Esophagus muscularis mucosa (tissue), 4 donors: ENCODE data around the gene UBE2F. TPM values are rescaled to one million over a fixed set of nuclear protein-coding genes. Genes with fewer than 3 reads are reported as not detected.

Experiments used
- DNase-seq: peaks from one replicate; pipeline ENCODE4 v3.0.0-alpha.2; 2017; ENCODE audit errors: extremely low spot score
- H3K27ac ChIP-seq, 4 donors: fragments of 200-600 bp; sonication (generic); replicated peaks in 1 of 4; 1 replicate in 3 of 4; 2 replicates in 1 of 4; pipeline ENCODE4 v1.5.1; 2016 to 2019; ENCODE audit warnings: mild to moderate bottlenecking in 1 of 4
- H3K27me3 ChIP-seq, 4 donors: fragments of 200-600 bp; sonication (generic); one replicate each; pipeline versions ENCODE4 v1.5.1 to v1.6.0; 2016 to 2019
- H3K36me3 ChIP-seq, 4 donors: fragments of 200-600 bp; sonication (generic); one replicate each; pipeline ENCODE4 v1.5.1; 2016 to 2019
- H3K4me1 ChIP-seq, 4 donors: fragments of 200-600 bp; sonication (generic); one replicate each; pipeline ENCODE4 v1.5.1; 2016 to 2019
- H3K4me3 ChIP-seq, 4 donors: fragments of 200-600 bp; sonication (generic); 1 replicate in 2 of 4; 2 replicates in 2 of 4; pipeline ENCODE4 v1.5.1; 2016 to 2019; ENCODE audit warnings: mild to moderate bottlenecking in 4 of 4, moderate library complexity in 1 of 4
- H3K9me3 ChIP-seq, 4 donors: fragments of 200-600 bp; sonication (generic); 1 replicate in 3 of 4; 2 replicates in 1 of 4; pipeline ENCODE4 v1.5.1; 2016 to 2019
- CTCF ChIP-seq, 3 experiments: fragments of 200-600 bp in 2 of 3; fragments of 450-650 bp in 1 of 3; sonication (generic) in 2 of 3; IDR thresholded peaks; one replicate each; pipeline ENCODE4 v1.5.1; 2017 to 2019; ENCODE audit warnings: antibody characterized with exemption in 3 of 3, mild to moderate bottlenecking in 2 of 3, moderate library complexity in 1 of 3
- EP300 ChIP-seq: sonication (generic); formaldehyde crosslinking; IDR thresholded peaks from one replicate; pipeline ENCODE4 v1.6.1; 2017; ENCODE audit warnings: antibody characterized with exemption
- POLR2A ChIP-seq: fragments of 450-650 bp; IDR thresholded peaks from one replicate; pipeline ENCODE4 v1.6.1; 2017; ENCODE audit warnings: antibody characterized with exemption, moderate library complexity, mild to moderate bottlenecking, low read depth
- POLR2AphosphoS5 ChIP-seq, 2 donors: sonication (generic); formaldehyde crosslinking; IDR thresholded peaks; one replicate each; pipeline ENCODE4 v1.6.1; 2017; ENCODE audit warnings: antibody characterized with exemption in 2 of 2
- WGBS: methylation state at CpG from one replicate; pipeline ENCODE4 v1.1.5; 2018; 5-methylcytosine and 5-hydroxymethylcytosine counted together
- intact Hi-C: fragments of 100-400 bp; cut with DNase I; formaldehyde crosslinking; loops from one replicate; pipeline ENCODE4 v1.15.1; 2023
- total RNA-seq, 4 donors: library from RNA; depleted of rRNA; stranded (reverse); fragments of >200 nt; gene quantifications; one replicate each; pipeline versions ENCODE4 v1.1.0 to v1.2.1, GENCODE V29; 2016

The UBE2F gene
- total RNA-seq, 4 donors from 2014 or later = 59.0 to 111 (median 78.5) TPM

GRCh38 chr2:238006510-238006909 is 39.7 kb downstream of the UBE2F start:
- intact Hi-C loops = no loop called here
- H3K27ac ChIP-seq = no peak overlapping the region

GRCh38 chr2:238007924-238008323 is 41.1 kb downstream of the UBE2F start:
- Histone ChIP-seq H3K9me3 (no peaks in the 10 kb centered on the region), H3K27ac (no peak overlapping the region), H3K36me3 (peaks cover 0 to 11% (median 5%) of the 10 kb centered on the region in 4 donors), H3K27me3 (no peaks in the 10 kb centered on the region), H3K4me3 (no peak overlapping the region), H3K4me1 (peaks cover 0 to 6% (median 0%) of the 10 kb centered on the region in 4 donors)
- DNase-seq = no peak
- TF ChIP-seq CTCF (IDR thresholded peaks at IDR 0.05) = no peak
- no peak for TF ChIP-seq EP300
- no peak for TF ChIP-seq POLR2AphosphoS5 (IDR thresholded peaks at IDR 0.05)
- TF ChIP-seq POLR2A = no peak
- intact Hi-C loops = no loop called here
- 98% methylated on average over 6 of the region's 6 CpGs for WGBS

More at GRCh38 chr2:238006510-238006909, 39.7 kb downstream of the UBE2F start:
- H3K4me3 ChIP-seq = no peak overlapping the region
- peaks cover 0 to 6% (median 0%) of the 10 kb centered on the region in 4 donors for H3K4me1 ChIP-seq
- TF ChIP-seq POLR2A = no peak
- TF ChIP-seq EP300 = no peak
- no peak for TF ChIP-seq POLR2AphosphoS5 (IDR thresholded peaks at IDR 0.05)
- TF ChIP-seq CTCF (IDR thresholded peaks at IDR 0.05) = no peak
- H3K27me3 ChIP-seq = no peaks in the 10 kb centered on the region
- DNase-seq = no peak
- H3K9me3 ChIP-seq = no peaks in the 10 kb centered on the region
- H3K36me3 ChIP-seq = peaks cover 0 to 11% (median 5%) of the 10 kb centered on the region in 4 donors

DNA sequence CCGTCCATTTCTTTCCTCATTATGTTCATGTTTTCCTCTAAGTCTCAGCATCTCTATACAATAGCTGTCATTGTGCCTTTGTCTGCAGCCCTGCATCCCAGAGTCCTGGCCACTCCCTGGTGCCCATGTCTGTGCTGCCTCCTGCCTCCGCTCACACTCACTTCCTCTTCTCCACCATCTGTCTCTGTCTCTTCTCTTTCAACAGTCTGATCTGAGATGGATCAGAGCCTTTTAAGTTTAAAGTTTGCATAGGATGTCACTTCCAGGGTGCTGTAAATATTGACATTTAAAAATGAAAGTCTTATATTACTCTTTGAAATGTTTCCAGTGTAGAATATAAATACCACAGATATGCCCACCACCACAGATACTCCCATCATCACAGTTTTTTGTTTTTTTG is 42.7 kb downstream of the UBE2F start:
- no peaks in the 10 kb centered on the region for H3K9me3 ChIP-seq
- H3K36me3 ChIP-seq = no peaks in the 10 kb centered on the region
- TF ChIP-seq CTCF (IDR thresholded peaks at IDR 0.05) = no peak
- no peak for TF ChIP-seq POLR2A
- TF ChIP-seq POLR2AphosphoS5 (IDR thresholded peaks at IDR 0.05) = no peak
- no peak for TF ChIP-seq EP300
- H3K4me3 ChIP-seq = no peak overlapping the region
- 88% methylated on average over 2 of the region's 2 CpGs for WGBS
- peak; percentile 70 for DNase-seq
- intact Hi-C loops = no loop called here
- no peaks in the 10 kb centered on the region for H3K27me3 ChIP-seq
- H3K27ac ChIP-seq = no peak overlapping the region
- H3K4me1 ChIP-seq = peaks cover 0 to 6% (median 0%) of the 10 kb centered on the region in 4 donors

- Histone ChIP-seq H3K4me1 (peaks cover 0 to 6% (median 0%) of the 10 kb centered on the region in 4 donors), H3K36me3 (no peaks in the 10 kb centered on the region), H3K27ac (no peak overlapping the region), H3K9me3 (no peaks in the 10 kb centered on the region), H3K27me3 (no peaks in the 10 kb centered on the region), H3K4me3 (no peak overlapping the region)
- 100% methylated on average over 1 of the region's 1 CpG for WGBS
- TF ChIP-seq POLR2A (no peak), EP300 (no peak), POLR2AphosphoS5 (IDR thresholded peaks at IDR 0.05) (no peak), CTCF (IDR thresholded peaks at IDR 0.05) (no peak)
- DNase-seq = peak; percentile 37
- intact Hi-C loops = loop anchor here (10.0 kb wide), 1 partner anchor 156 kb away; the partner anchor contains the start of gene RAMP1
These were observed 43.8 kb downstream of the UBE2F start for GRCh38 chr2:238010572-238010971.

DNA sequence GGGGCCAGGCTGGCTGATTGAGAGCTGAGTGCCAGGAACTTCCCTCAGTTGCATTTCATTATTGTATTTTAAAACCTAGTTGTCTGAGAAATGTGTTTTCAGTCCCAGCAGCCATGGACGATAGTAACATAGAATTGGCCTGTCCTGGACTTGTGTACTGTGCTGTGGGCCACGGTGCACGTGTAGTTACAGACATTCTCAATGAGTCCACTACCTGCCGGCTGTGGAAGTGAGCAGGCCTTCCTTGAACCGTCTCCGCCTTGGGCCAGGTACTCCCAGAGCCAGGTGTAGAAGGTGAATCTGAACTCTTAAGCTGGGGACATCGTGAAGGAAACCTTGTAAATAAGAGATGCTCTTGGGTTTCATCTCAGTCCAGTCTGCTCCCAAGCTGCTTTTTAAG is 47.0 kb downstream of the UBE2F start:
- H3K4me1 ChIP-seq = peaks cover 0 to 6% (median 0%) of the 10 kb centered on the region in 4 donors
- H3K27me3 ChIP-seq = no peaks in the 10 kb centered on the region
- no peak overlapping the region for H3K4me3 ChIP-seq
- intact Hi-C loops = loop anchor here (10.0 kb wide), 1 partner anchor 159 kb away; the partner anchor contains the start of gene RAMP1
- 96% methylated on average over 7 of the region's 7 CpGs for WGBS
- H3K27ac ChIP-seq = no peak overlapping the region
- H3K9me3 ChIP-seq = no peaks in the 10 kb centered on the region
- H3K36me3 ChIP-seq = peaks cover 4 to 17% (median 15%) of the 10 kb centered on the region in 4 donors
- DNase-seq = peak; percentile 64
- TF ChIP-seq POLR2AphosphoS5 (IDR thresholded peaks at IDR 0.05) = no peak
